Fibroblast of upper back skin (primary cell): ENCODE data around the gene KLRC2.
"Not testable (repeated sequence)": the region's sequence is repeated elsewhere in the genome, so short reads cannot be mapped to it uniquely, and the experiment has no call there.

Source experiments
- DNase-seq: peaks from one replicate; pipeline ENCODE4 v3.0.0-alpha.2; 2013

KLRC2 gene

DNA sequence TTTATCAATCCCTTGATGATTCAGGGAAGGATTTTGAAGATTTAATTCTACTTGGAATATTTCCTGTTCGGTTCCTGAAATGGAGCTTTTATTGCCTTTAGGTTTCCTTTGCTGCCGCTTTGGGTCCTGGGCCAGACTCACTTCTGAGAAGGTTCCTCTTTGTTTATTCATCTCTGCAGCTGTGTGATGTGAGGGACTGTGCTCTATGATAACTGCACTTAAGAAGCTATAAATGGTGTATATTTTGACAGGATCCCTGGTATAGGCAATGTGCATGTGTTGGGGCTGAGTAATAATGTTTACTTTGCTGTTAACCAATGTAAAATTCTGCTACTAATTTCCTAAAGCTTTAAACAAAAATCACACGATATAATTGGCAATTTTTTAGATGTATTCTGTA is at the start of gene KLRC2:
KLRC2 (minus strand) TSS at position 195 of the 400 bp plus-strand sequence; CDS start at position 171, 24 bp downstream.
- DNase-seq, result peak; percentile 51

DNA sequence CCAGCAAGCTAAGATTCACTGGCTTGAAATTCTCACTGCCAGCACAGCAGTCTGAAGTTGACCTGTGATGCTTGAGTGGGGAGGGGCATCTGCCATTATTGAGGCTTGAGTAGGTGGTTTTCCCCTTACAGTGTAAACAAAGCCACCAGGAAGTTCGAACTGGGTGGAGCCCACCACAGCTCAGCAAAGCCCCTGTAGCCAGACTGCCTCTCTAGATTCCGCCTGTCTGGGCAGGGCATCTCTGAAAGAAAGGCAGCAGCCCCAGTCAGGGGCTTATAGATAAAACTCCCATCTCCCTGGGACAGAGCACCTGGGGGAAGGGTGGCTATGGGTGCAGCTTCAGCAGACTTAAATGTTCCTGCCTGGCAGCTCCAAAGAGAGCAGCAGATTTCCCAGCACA is 46.1 kb upstream of the KLRC2 start:
- not testable (repeated sequence) for DNase-seq

DNA sequence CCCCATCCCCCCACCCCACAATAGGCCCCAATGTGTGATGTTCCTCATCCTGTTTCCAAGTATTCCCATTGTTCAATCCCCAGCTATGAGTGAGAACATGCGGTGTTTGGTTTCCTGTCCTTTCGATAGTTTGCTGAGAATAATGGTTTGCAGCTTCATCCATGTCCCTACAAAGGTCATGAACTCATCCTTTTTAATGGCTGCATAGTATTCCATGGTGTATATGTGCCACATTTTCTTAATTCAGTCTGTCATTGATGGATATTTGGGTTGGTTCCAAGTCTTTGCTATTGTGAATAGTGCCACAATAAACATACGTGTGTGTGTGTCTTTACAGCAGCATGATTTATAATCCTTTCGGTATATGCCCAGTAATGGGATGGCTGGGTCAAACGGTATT is 37.0 kb upstream of the KLRC2 start:
- DNase-seq, result not testable (repeated sequence)

DNA sequence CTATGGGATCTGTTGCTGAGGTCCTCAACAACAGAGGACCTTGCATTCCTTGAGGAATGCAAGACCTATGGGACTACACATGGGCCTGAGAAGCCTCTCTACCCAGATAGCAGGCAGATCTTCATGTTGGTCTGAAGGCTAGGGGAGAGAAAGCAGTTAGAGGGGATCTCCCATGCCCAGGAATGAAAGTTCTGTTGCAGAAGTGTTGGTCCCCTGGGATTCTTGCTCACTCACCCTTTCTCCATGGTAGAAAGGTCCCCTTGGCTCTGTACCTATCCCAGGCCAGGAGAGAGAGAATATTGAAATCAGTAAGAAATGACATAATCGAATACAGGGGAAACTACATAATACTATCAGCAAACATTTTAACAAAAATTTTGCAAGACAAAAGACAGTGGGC is 33.9 kb upstream of the KLRC2 start:
- DNase-seq, result no peak

DNA sequence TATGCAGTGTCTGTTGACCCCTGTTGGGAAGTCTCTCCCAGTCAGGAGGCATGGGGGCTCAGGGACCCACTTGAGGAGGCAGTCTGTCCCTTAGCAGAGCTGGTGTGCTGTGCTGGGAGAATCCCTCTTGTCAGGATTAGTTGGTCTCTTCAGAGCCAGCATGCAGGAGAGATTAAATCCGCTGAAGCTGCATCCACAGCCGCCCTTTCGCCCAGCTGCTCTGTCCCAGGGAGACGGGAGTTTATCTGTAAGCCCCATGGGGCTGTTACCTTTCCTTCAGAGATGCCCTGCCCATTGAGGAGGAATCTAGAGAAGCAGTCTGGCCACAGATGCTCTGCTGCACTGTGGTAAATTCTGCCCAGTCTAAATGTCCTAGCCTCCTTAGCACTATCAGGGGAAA is 30.5 kb upstream of the KLRC2 start:
- DNase-seq, result no peak

DNA sequence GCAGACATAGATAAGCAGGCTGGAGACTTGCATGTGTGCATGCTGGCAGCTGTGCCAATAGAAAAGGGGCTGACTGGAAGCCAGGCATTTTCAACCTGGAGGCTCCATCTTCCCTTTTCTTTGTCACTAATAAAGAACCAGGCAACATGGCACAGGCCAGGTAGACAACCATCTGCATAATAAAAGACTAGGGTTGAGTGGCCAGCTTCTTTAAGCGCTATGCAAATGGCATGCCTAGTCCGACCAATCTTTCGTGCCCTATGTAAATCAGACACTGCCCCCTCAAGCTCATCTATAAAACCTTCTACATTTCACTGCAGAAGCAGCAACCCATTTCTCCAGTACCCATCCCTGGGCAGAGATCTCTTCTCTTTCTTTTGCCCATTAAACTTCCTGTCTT is 21.9 kb upstream of the KLRC2 start:
- DNase-seq, result no peak

DNA sequence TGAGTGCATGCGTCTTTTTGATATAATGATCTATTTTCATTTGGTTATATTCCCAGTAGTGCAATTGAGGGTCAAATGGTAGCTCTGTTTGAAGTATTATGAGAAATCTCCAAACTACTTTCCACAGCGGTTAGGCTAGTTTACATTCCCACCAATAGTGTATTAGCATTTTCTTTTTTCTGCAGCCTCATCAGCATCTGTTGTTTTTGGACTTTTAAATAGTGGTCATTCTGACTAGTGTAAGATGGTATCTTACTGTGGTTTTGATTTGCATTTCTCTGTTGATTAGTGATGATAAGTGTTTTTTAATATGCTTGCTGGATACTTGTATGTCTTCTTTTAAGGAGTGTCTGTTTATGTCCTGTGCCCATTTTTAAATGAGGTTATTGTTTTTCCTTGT is 21.0 kb upstream of the KLRC2 start:
- DNase-seq, result no peak

DNA sequence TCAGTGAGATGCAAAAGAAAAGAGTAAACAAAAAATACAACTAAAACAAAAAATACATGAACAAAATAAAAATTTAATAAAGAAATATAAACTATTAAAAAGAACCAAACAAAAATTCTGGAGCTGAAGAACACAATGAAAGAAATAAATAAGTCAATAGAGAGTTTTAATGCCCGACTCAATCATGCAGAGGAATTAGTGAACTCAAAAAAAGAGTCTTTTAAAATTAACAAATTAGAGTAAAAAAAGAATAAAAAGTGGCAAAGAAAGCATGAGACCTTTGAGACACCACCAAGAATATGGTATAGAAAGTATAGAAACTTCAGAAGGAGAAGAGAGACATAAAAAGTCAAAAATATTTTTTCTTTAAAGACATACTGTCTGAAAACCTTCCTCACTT is 20.0 kb upstream of the KLRC2 start:
- no peak for DNase-seq

DNA sequence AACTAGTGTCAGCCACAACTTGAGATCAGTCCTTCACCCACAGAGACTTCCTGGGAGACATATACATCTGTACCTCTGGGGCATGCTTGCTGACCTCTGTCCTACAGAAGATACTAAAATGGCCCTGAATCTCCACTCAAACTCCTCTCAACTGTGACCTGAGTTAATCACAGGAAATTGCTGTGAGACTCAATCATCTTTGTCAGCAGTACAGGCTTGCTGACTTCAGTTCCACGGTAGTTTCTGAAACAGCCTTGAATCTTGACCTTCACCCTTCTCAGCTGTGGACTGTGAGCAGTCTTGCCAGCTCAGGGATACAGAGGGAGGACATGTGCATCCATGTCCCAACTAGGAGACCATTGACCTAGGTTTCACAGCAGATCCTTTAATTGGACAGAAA is 18.7 kb upstream of the KLRC2 start:
- DNase-seq, result no peak

DNA sequence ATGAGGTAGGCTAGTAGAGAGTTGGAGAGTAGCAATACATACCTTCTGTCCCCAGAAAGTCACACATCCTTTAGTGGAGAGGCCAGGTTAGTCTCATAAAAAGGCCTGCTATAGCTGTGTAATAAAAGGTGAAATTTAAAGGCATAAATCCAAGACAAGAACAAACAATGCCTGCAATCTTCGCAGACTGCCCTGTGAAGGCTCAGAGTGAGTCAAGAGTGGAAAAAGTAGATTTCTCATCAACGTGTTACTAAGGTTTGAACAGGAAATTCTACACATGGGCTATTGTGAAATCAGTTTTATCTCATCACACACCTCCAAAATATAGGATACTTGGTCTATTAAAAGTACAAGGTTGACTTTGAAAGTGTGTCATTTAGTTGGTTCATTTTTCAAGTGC is 17.3 kb upstream of the KLRC2 start, which contains the start of gene KLRC1:
KLRC1 (minus strand) TSS at position 222 of the 400 bp plus-strand sequence. CDS start 2,221 bp downstream, outside the sequence.
- no peak for DNase-seq

DNA sequence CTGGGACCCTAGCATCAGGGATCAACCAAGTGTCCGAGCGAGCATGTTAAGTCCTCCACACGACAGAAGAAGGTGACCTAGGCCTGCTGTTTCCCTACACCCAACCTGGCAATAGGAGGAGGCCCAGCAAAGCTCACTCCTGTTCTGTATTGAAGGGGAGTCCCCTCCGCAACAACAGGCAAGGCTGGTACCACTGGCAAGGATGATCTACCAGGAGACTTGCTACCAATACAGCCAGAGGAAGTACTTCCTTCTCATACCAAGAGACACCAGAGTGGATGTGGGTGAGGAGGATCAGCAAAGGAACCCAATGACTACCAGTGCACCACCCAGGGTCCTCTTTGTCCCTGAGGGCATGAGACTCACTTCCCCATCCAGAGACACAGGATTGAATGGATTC is 12.4 kb upstream of the KLRC2 start:
- DNase-seq, result no peak

DNA sequence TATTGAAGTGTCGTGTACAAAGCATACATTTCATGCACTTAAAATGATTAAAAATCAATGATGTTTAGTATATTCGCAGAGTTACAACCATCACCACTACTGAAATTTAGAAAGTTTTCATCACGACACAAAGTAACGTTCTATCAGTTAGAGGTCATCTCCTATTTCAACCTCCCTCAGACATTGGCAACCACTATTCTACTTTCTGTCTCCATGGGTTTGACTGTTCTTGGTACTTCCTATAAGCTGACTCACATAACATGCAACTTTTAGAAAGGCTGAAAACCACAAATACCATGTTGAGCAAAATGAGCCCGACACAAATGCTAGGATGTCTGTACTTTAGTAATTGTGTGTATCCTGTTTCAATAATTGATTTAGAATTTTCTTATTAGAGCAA is 10.2 kb upstream of the KLRC2 start:
- DNase-seq, result peak; percentile 44

DNA sequence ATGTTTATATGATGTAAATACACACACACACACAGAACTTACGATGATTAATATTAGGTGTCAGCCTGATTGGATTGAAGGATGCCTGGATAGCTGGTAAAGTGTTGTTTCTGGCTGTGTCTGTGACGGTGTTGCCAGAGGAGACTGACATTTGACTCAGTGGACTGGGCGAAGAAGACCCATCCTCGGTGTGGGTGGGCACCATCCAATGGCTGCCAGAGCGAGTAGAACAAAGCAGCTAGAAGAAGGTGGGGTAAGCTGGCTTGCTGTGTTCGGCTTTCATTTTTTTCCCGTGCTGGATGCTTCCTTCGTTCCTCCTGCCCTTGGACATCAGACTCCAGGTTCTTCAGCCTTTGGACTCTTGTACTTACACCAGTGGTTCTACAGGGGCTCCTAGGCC is 5.3 kb upstream of the KLRC2 start:
- DNase-seq, result not testable (repeated sequence)

DNA sequence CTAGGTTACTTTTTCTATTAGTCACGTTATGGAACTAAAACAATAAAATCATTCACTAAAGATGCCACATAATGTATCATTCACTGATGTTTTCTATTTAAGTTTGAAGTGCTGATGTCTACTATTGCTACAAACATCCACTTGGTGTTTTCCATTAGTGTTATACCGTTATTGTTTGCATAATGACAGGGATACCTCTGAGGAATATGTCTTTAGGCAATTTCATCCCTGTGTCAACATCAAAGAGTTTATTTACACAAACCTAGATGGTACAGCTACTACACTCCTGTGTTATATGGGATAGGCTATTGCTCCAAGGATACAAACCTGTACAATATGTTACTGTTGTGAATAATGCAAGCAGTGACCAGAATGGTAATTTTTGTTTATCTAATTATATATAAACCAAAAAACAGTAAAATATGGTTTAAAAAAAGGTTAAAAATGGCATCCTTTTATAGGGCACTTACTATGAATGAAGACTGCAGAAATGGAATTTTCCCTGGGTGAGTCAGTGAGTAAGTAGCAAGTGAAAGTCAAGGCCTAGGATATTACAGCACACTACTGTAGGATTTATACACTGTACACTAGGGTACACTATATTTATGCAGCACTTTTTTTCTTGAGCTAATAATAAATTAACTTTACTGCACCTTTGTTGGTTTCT is 3.9 kb upstream of the KLRC2 start:
- not testable (repeated sequence) for DNase-seq

DNA sequence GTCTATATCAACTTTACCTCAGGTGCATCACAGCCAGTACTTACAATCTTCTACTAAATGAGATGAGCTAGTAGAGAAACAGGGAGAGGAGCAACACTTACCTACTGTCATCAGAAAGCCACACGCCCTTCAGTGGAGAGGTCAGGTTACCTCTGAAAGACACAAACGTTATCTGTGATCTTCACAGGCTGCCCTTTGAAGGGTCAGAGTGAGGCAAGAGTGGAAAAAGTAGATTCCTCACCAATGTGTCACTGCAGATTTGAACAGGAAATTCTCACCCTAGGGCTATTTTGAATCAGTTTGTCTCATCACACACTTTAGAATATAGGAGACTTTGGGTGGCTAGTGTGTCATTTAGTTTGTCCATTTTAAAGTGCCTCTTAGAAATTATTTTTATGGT is 1.8 kb upstream of the KLRC2 start:
- DNase-seq, result not testable (repeated sequence)

DNA sequence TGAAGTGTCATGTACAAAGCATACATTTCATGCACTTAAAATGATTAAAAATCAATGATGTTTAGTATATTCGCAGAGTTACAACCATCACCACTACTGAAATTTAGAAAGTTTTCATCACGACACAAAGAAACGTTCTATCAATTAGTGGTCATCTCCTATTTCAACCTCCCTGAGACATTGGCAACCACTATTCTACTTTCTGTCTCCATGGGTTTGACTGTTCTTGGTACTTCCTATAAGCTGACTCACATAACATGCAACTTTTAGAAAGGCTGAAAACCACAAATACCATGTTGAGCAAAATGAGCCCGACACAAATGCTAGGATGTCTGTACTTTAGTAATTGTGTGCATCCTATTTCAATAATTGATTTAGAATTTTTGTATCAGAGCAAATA is 5.2 kb downstream of the KLRC2 start:
- peak; percentile 60 for DNase-seq

DNA sequence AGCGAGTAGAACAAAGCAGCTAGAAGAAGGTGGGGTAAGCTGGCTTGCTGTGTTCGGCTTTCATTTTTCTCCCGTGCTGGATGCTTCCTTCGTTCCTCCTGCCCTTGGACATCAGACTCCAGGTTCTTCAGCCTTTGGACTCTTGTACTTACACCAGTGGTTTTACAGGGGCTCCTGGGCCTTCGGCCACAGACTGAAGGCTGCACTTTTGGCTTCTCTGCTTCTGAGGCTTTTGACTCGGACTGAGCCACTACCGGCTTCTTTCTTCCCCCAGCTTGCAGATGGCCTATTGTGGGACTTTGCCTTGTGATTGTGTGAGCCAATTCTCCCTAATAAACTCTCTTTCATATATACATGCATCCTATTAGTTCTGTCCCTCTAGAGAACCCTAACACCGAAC is 9.9 kb downstream of the KLRC2 start:
- not testable (repeated sequence) for DNase-seq

DNA sequence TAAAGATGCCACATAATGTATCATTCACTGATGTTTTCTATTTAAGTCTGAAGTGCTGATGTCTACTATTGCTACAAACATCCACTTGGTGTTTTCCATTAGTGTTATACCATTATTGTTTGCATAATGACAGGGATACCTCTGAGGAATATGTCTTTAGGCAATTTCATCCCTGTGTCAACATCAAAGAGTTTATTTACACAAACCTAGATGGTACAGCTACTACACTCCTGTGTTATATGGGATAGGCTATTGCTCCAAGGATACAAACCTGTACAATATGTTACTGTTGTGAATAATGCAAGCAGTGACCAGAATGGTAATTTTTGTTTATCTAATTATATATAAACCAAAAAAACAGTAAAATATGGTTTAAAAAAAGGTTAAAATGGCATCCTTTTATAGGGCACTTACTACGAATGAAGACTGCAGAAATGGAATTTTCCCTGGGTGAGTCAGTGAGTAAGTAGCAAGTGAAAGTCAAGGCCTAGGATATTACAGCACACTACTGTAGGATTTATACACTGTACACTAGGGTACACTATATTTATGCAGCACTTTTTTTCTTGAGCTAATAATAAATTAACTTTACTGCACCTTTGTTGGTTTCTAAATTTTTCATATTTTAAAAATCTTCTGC is 11.4 kb downstream of the KLRC2 start:
- DNase-seq, result not testable (repeated sequence)

DNA sequence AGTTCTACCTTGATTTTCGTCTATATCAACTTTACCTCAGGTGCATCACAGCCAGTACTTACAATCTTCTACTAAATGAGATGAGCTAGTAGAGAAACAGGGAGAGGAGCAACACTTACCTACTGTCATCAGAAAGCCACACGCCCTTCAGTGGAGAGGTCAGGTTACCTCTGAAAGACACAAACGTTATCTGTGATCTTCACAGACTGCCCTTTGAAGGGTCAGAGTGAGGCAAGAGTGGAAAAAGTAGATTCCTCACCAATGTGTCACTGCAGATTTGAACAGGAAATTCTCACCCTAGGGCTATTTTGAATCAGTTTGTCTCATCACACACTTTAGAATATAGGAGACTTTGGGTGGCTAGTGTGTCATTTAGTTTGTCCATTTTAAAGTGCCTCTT is 13.7 kb downstream of the KLRC2 start:
- not testable (repeated sequence) for DNase-seq

DNA sequence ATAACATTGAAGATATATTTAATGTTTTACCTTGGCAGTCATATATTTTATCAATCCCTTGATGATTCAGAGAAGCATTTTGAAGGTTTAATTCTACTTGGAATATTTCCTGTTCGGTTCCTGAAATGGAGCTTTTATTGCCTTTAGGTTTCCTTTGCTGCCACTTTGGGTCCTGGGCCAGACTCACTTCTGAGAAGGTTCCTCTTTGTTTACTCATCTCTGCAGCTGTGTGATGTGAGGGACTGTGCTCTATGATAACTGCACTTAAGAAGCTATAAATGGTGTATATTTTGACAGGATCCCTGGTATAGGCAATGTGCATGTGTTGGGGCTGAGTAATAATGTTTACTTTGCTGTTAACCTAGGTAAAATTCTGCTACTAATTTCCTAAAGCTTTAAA is 15.5 kb downstream of the KLRC2 start, which contains the start of gene KLRC3:
KLRC3 (minus strand) TSS at position 262 of the 400 bp plus-strand sequence; CDS start at position 217, 45 bp downstream.
- peak; percentile 16 for DNase-seq

DNA sequence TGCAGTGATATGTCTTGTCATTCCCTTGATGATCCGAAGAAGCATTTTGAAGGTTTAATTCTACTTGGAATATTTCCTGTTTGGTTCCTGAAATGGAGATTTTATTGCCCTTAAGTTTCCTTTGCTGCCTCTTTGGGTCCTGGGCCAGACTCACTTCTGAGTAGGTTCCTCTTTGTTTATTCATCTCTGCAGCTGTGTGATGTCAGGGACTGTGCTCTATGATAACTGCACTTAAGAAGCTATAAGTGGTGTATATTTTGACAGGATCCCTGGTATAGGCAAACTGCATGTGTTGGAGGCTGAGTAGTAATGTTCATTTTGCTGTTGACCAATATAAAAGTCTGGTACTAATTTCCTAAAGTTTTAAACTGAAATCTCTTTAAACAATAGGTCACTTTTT is 26.4 kb downstream of the KLRC2 start, which contains the start of gene KLRC4:
KLRC4 (minus strand) TSS at position 366 of the 400 bp plus-strand sequence; CDS start at position 184, 182 bp downstream.
- DNase-seq, result no peak

DNA sequence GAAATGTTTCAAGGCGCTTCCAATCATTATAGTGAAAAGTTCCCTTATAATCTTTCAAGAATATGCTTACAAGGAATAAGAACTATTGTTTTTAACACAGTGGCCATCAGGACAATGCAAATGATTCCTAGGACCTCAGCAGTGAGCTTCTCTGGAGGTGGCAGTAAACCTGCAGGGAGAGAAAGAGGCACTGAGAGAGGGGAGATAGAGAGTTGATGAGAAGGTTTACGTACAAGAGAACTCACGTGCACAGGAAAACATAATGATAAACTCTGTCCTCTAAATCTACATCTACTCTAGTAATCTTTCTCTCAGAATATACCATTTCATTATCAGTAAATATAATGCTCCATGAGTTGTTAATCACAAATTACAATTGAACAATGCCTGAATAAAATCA is 27.0 kb downstream of the KLRC2 start:
- DNase-seq, result no peak

DNA sequence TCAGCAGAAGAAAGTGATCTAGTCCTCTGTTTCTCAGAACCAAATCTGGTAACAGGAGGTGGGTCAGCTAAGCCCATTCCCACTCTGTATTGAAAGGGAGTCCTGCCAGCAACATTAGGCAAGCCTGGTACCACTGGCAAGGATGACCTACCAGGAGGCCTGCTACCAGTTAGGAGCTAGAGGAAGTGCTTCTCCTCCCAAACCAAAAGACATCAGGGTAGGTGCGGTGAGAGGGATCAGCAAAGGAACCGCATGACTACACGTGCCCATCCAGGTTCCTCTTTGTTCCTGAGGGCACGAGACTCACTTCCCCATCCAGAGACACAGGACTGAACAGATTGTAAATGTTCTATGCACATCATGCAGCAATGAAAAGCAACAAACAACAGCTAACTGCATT is 29.1 kb downstream of the KLRC2 start:
- DNase-seq, result no peak

DNA sequence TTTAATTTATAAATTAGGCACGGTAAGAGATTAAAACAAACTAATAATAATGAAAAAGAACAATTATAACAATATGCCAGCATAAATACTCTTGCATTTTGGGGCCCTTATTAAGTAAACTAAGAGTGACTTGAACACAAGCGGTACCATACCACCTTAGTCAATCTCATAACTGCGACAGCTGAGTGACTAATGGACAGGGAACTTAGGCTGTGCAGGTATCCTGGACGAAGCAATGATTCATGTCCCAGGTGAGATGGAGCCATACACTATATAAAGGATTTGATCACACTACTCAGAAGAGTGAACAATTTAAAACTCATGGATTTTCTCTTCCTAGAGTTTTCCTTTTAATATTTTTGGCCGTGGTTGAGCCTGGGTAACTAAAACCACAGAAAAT is 30.5 kb downstream of the KLRC2 start:
- DNase-seq, result no peak
